GM18507 (cell line): ENCODE data around the gene RCOR2.

Source experiments
- DNase-seq: peaks from one replicate; pipeline ENCODE4 v3.0.0; 2011; ENCODE audit warnings: low read depth; ENCODE audit not compliant: insufficient read length; ENCODE audit errors: extremely low spot score
- FAIRE-seq: peaks from 2 replicates; lab custom pipeline; 2011; peaks lifted over from hg19 to GRCh38; lab: Jason Lieb, UNC

Gene RCOR2

GRCh38 chr11:63931045-63931444 is 14.1 kb upstream of the RCOR2 start:
- FAIRE-seq (no peak), DNase-seq (no peak)

GRCh38 chr11:63929616-63930015 is 12.7 kb upstream of the RCOR2 start:
- FAIRE-seq, result no peak
- no peak for DNase-seq

- no peak for FAIRE-seq
Observed at GRCh38 chr11:63923319-63923718, 6.4 kb upstream of the RCOR2 start.

GRCh38 chr11:63922673-63923192 is 5.8 kb upstream of the RCOR2 start:
- DNase-seq (no peak), FAIRE-seq (no peak)

More at GRCh38 chr11:63923319-63923718, 6.4 kb upstream of the RCOR2 start:
- DNase-seq, result no peak

- FAIRE-seq, result no peak
- DNase-seq, result no peak
Observed at GRCh38 chr11:63920939-63921417, 4.0 kb upstream of the RCOR2 start.

GRCh38 chr11:63920126-63920938 is 3.4 kb upstream of the RCOR2 start:
- no peak for FAIRE-seq

GRCh38 chr11:63919267-63920125 is 2.5 kb upstream of the RCOR2 start:
- DNase-seq (no peak), FAIRE-seq (no peak)

More at GRCh38 chr11:63920126-63920938, 3.4 kb upstream of the RCOR2 start:
- no peak for DNase-seq

- no peak for FAIRE-seq
- no peak for DNase-seq
Observed at GRCh38 chr11:63918507-63919191, 1.7 kb upstream of the RCOR2 start.

- no peak for FAIRE-seq
- DNase-seq, result no peak
Observed at GRCh38 chr11:63917692-63918506, 935 bp upstream of the RCOR2 start.

- FAIRE-seq (no peak), DNase-seq (no peak)
Observed at GRCh38 chr11:63915961-63916836, 765 bp downstream of the RCOR2 start.

GRCh38 chr11:63914896-63915691 is 1.9 kb downstream of the RCOR2 start:
- FAIRE-seq, result no peak
- no peak for DNase-seq

GRCh38 chr11:63913866-63914830 is 2.8 kb downstream of the RCOR2 start:
- DNase-seq (no peak), FAIRE-seq (no peak)

- DNase-seq (no peak), FAIRE-seq (no peak)
Observed at GRCh38 chr11:63912678-63913077, 4.3 kb downstream of the RCOR2 start.

- DNase-seq (no peak), FAIRE-seq (no peak)
Observed at GRCh38 chr11:63911876-63912275, 5.1 kb downstream of the RCOR2 start.

GRCh38 chr11:63911440-63911839 is 5.5 kb downstream of the RCOR2 start:
- FAIRE-seq (no peak), DNase-seq (no peak)

- FAIRE-seq, result no peak
- DNase-seq, result no peak
Observed at GRCh38 chr11:63910675-63911074, 6.3 kb downstream of the RCOR2 start.
